H1 (cell line): Measurements from ENCODE around the gene CADPS. TPM values are rescaled to one million over a fixed set of nuclear protein-coding genes. Genes with fewer than 3 reads are reported as not detected.

ENCODE experiments used
- CTCF ChIA-PET: fragments of 300-600 bp; sonication (Branson Sonifier 250); formaldehyde crosslinking; loops from one replicate; lab custom pipeline; 2021; ENCODE audit not compliant: partially characterized antibody; lab: Charles Lee
- POLR2A ChIA-PET: fragments of 300-600 bp; sonication (Branson Sonifier 250); formaldehyde crosslinking; loops from one replicate; lab custom pipeline; 2021; ENCODE audit warnings: inconsistent platforms; ENCODE audit not compliant: partially characterized antibody; lab: Charles Lee
- DNase-seq, 2 experiments: peaks; one replicate each; pipeline versions ENCODE4 v3.0.0 to v3.0.0-alpha.2; 2010 to 2022; ENCODE audit warnings: low spot score in 2 of 2, low read depth in 1 of 2, mixed read lengths in 1 of 2
- FAIRE-seq: peaks from 2 replicates; lab custom pipeline; 2011; peaks lifted over from hg19 to GRCh38; lab: Jason Lieb, UNC
- H2AFZ ChIP-seq: 2 replicates; pipeline ENCODE4 v1.8.1; 2012; ENCODE audit warnings: low read length, inconsistent platforms
- H2AK5ac ChIP-seq: 2 replicates; pipeline ENCODE4 v1.6.1; 2013; ENCODE audit warnings: low read depth, low read length
- H2BK120ac ChIP-seq: replicated peaks from 2 replicates; pipeline ENCODE3; 2013; ENCODE audit warnings: low read depth, low read length, inconsistent platforms
- H2BK12ac ChIP-seq: 2 replicates; pipeline ENCODE4 v1.6.1; 2013; ENCODE audit warnings: low read depth, low read length
- H2BK15ac ChIP-seq: 2 replicates; pipeline ENCODE4 v1.6.1; 2013; ENCODE audit warnings: low read length
- H2BK20ac ChIP-seq: 2 replicates; pipeline ENCODE4 v1.6.1; 2013; ENCODE audit warnings: low read length
- H2BK5ac ChIP-seq: 2 replicates; pipeline ENCODE4 v1.6.1; 2013; ENCODE audit warnings: low read depth, low read length
- H3K14ac ChIP-seq: 2 replicates; pipeline ENCODE4 v1.6.1; 2013; ENCODE audit warnings: inconsistent platforms; ENCODE audit not compliant: insufficient read length
- H3K18ac ChIP-seq: 2 replicates; pipeline ENCODE4 v1.6.1; 2013; ENCODE audit warnings: low read length; ENCODE audit errors: extremely low read depth
- H3K23ac ChIP-seq: 2 replicates; pipeline ENCODE4 v1.6.1; 2013; ENCODE audit warnings: inconsistent platforms; ENCODE audit not compliant: insufficient read length
- H3K23me2 ChIP-seq: 2 replicates; pipeline ENCODE4 v1.6.1; 2013; ENCODE audit warnings: low read depth, low read length
- H3K27ac ChIP-seq: 2 replicates; pipeline ENCODE4 v1.6.1; 2011; ENCODE audit warnings: low read depth, low read length, inconsistent platforms
- H3K27me3 ChIP-seq, 4 experiments: replicated peaks in 1 of 4; 1 replicate in 1 of 4; 2 replicates in 3 of 4; pipeline versions ENCODE4 v1.6.1 to v1.8.1; 2011 to 2013; ENCODE audit warnings: low read length in 3 of 4, mild to moderate bottlenecking in 3 of 4, inconsistent platforms in 2 of 4, mixed read lengths in 2 of 4, moderate library complexity in 1 of 4; ENCODE audit not compliant: control insufficient read depth in 3 of 4, insufficient read depth in 3 of 4; ENCODE audit errors: extremely low read depth in 1 of 4
- H3K36me3 ChIP-seq, 4 experiments: 2 replicates each; pipeline versions ENCODE4 v1.6.1 to v1.8.1; 2011 to 2013; ENCODE audit warnings: mild to moderate bottlenecking in 4 of 4, low read length in 3 of 4, moderate library complexity in 2 of 4, control low read depth in 1 of 4, inconsistent platforms in 1 of 4; ENCODE audit not compliant: insufficient read depth in 4 of 4, control insufficient read depth in 2 of 4
- H3K4ac ChIP-seq: replicated peaks from 2 replicates; pipeline ENCODE3; 2013; ENCODE audit warnings: low read length, low read depth, mixed read lengths, inconsistent platforms; ENCODE audit not compliant: insufficient read length
- H3K4me1 ChIP-seq, 4 experiments: replicated peaks in 1 of 4; 1 replicate in 1 of 4; 2 replicates in 3 of 4; pipeline versions ENCODE4 v1.6.1 to v1.8.1; 2011 to 2013; ENCODE audit warnings: low read length in 3 of 4, inconsistent platforms in 2 of 4, mixed read lengths in 1 of 4; ENCODE audit not compliant: insufficient read depth in 4 of 4, control insufficient read depth in 3 of 4
- H3K4me2 ChIP-seq, 2 experiments: 2 replicates each; pipeline versions ENCODE4 v1.6.1 to v1.8.1; 2011 to 2013; ENCODE audit warnings: low read depth in 2 of 2, low read length in 2 of 2, control low read depth in 1 of 2, inconsistent platforms in 1 of 2, mild to moderate bottlenecking in 1 of 2; ENCODE audit not compliant: insufficient read depth in 1 of 2
- H3K4me3 ChIP-seq, 4 experiments: fragments of 200-600, 300-600 bp in 1 of 4; sonication (generic), shearing (Covaris generic), sonication (Bioruptor Twin) in 1 of 4; 2 replicates each; pipeline versions ENCODE4 v1.5.1 to v1.8.1; 2011 to 2016; ENCODE audit warnings: low read length in 4 of 4, low read depth in 3 of 4, control low read depth in 2 of 4, inconsistent platforms in 2 of 4, mild to moderate bottlenecking in 2 of 4, mixed read lengths in 1 of 4, moderate library complexity in 1 of 4; ENCODE audit not compliant: insufficient read depth in 2 of 4; ENCODE audit errors: extremely low read depth in 1 of 4
- H3K56ac ChIP-seq: replicated peaks from 2 replicates; pipeline ENCODE3; 2013; ENCODE audit warnings: low read depth, mild to moderate bottlenecking, mixed read lengths, low read length, inconsistent platforms; ENCODE audit not compliant: insufficient read length
- H3K79me1 ChIP-seq: 2 replicates; pipeline ENCODE4 v1.6.1; 2013; ENCODE audit warnings: low read depth, low read length, control low read depth
- H3K79me2 ChIP-seq, 2 experiments: 2 replicates each; pipeline versions ENCODE4 v1.6.1 to v1.8.1; 2012 to 2013; ENCODE audit warnings: low read length in 2 of 2, mild to moderate bottlenecking in 2 of 2, inconsistent platforms in 1 of 2; ENCODE audit not compliant: insufficient read depth in 2 of 2, control insufficient read depth in 1 of 2
- H3K9ac ChIP-seq, 4 experiments: replicated peaks in 1 of 4; 1 replicate in 1 of 4; 2 replicates in 3 of 4; pipeline versions ENCODE4 v1.6.1 to v1.8.1; 2011 to 2013; ENCODE audit warnings: low read depth in 3 of 4, low read length in 3 of 4, control low read depth in 2 of 4, mild to moderate bottlenecking in 2 of 4, moderate library complexity in 2 of 4, inconsistent platforms in 1 of 4; ENCODE audit errors: extremely low read depth in 1 of 4
- H3K9me3 ChIP-seq, 2 experiments: 2 replicates each; pipeline versions ENCODE4 v1.6.1 to v1.8.1; 2012 to 2013; ENCODE audit warnings: mild to moderate bottlenecking in 2 of 2, moderate library complexity in 2 of 2, control low read depth in 1 of 2, inconsistent platforms in 1 of 2, low read depth in 1 of 2, low read length in 1 of 2, mixed read lengths in 1 of 2; ENCODE audit not compliant: insufficient read depth in 2 of 2
- H4K20me1 ChIP-seq, 2 experiments: replicated peaks in 1 of 2; 2 replicates each; pipeline versions ENCODE3 to v1.8.1; 2011 to 2013; ENCODE audit warnings: inconsistent platforms in 2 of 2, low read length in 2 of 2, mild to moderate bottlenecking in 1 of 2; ENCODE audit not compliant: insufficient read depth in 2 of 2, control insufficient read depth in 1 of 2
- H4K5ac ChIP-seq: 2 replicates; pipeline ENCODE4 v1.6.1; 2013; ENCODE audit warnings: low read length, low read depth, mixed read lengths, inconsistent platforms; ENCODE audit not compliant: insufficient read length
- H4K8ac ChIP-seq: 2 replicates; pipeline ENCODE4 v1.8.0; 2013; ENCODE audit warnings: mild to moderate bottlenecking, moderate library complexity, low read length, inconsistent platforms; ENCODE audit not compliant: insufficient read depth; ENCODE audit errors: extremely low read depth
- H4K91ac ChIP-seq: replicated peaks from 2 replicates; pipeline ENCODE3; 2013; ENCODE audit warnings: low read length, mixed read lengths, inconsistent platforms; ENCODE audit not compliant: insufficient read length
- CBX8 ChIP-seq: fragments of 300-800, 300-1000 bp; sonication (generic); IDR thresholded peaks from 2 replicates; pipeline ENCODE4 v1.7.1; 2016; ENCODE audit warnings: low read depth, low read length, borderline replicate concordance
- GABPA ChIP-seq: IDR thresholded peaks from 2 replicates; pipeline ENCODE4 v1.6.1; 2011; ENCODE audit warnings: mild to moderate bottlenecking, low read length, moderate library complexity, borderline replicate concordance; ENCODE audit not compliant: insufficient read depth
- GTF2F1 ChIP-seq: IDR thresholded peaks from 2 replicates; pipeline ENCODE4 v1.6.1; 2012; ENCODE audit warnings: low read depth, low read length, improper control_type of control experiment, borderline replicate concordance
- JUN ChIP-seq: IDR thresholded peaks from 2 replicates; pipeline ENCODE4 v1.6.1; 2011; ENCODE audit warnings: low read depth, mild to moderate bottlenecking, improper control_type of control experiment, low read length
- JUND ChIP-seq: IDR thresholded peaks from 2 replicates; pipeline ENCODE4 v1.6.1; 2011; ENCODE audit warnings: mild to moderate bottlenecking, improper control_type of control experiment, low read length
- POLR2AphosphoS5 ChIP-seq: IDR thresholded peaks from 2 replicates; pipeline ENCODE4 v1.6.1; 2011; ENCODE audit warnings: low read depth, low read length
- RBBP5 ChIP-seq: IDR thresholded peaks from 2 replicates; pipeline ENCODE4 v1.7.1; 2012; ENCODE audit warnings: low read depth, mild to moderate bottlenecking, inconsistent platforms, low read length, moderate library complexity, borderline replicate concordance
- RXRA ChIP-seq: IDR thresholded peaks from 2 replicates; pipeline ENCODE4 v1.6.1; 2011; ENCODE audit warnings: low read depth, mild to moderate bottlenecking, low read length, moderate library complexity; ENCODE audit not compliant: insufficient read depth
- SIX5 ChIP-seq: IDR thresholded peaks from 2 replicates; pipeline ENCODE4 v1.6.1; 2011; ENCODE audit warnings: mild to moderate bottlenecking, low read depth, low read length
- SP4 ChIP-seq: IDR thresholded peaks from 2 replicates; pipeline ENCODE4 v1.6.1; 2012; ENCODE audit warnings: low read length, inconsistent platforms
- polyA plus RNA-seq, 7 experiments: library from polyadenylated mRNA; depleted of rRNA in 3 of 7; stranded (reverse) in 5 of 7; unstranded in 2 of 7; fragments of >200 nt in 5 of 7; fragments of 200-250 nt in 2 of 7; gene quantifications; 1 replicate in 5 of 7; 2 replicates in 1 of 7; 4 replicates in 1 of 7; pipeline versions ENCODE4 v1.2.1 to v1.2.3, GENCODE V29; 2011 to 2013; ENCODE audit warnings: missing spikeins in 2 of 7, mixed read lengths in 2 of 7
- total RNA-seq: library from RNA; stranded (reverse); fragmentation: NEBNext Ultra II Directional; extraction: Animal tissue kit (Norgen Biotek cat#: 25700); gene quantifications from 2 replicates; pipeline ENCODE4 v1.2.1, GENCODE V29; 2021

CADPS gene
- total and polyA plus RNA-seq, 2 of the 8 experiments (the other 6 are each of a cell fraction or from before 2014, with no cell fraction given) = 7.1 to 10.2 TPM

DNA sequence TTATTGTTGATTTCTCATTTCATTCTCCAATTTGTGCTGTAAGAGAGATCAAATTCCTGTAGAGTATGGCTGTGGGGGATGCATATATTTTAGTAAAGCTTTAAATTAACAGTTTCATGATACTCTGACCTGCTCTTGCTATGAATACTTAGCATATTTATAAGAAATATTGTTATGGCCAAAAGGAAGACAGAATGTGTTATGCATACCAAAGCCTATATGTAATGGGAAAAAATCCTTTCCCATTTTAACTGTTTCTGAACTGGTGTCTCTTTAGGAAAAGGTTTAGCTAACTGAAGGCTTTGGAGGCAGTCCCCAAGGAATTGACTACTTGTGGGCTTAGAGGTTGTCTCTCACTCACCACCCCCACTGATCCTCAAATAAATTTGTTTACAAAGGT is 59.2 kb downstream of the CADPS start:
- Histone ChIP-seq H2AK5ac (no peak overlapping the region), H2AFZ (no peak overlapping the region), H2BK15ac (no peak overlapping the region), H3K18ac (no peak overlapping the region), H2BK5ac (no peak overlapping the region), H4K20me1 (no peaks in the 10 kb centered on the region), H3K4me3 (no peak overlapping the region), H2BK120ac (no peak overlapping the region), H3K79me2 (no peaks in the 10 kb centered on the region), H2BK12ac (no peak overlapping the region), H3K56ac (no peak overlapping the region), H3K23me2 (no peaks in the 10 kb centered on the region; the same call in 1 of the 2 replicates), H4K8ac (no peak overlapping the region), H3K4me2 (no peak overlapping the region), H4K91ac (no peak overlapping the region), H2BK20ac (no peak overlapping the region), H3K14ac (no peak overlapping the region), H3K79me1 (no peaks in the 10 kb centered on the region), H3K4me1 (peaks cover 0 to 3% (median 0%) of the 10 kb centered on the region in 4 experiments; a peak in 1 of 7 replicates), H3K9me3 (no peaks in the 10 kb centered on the region), H3K9ac (no peak overlapping the region), H3K36me3 (no peaks in the 10 kb centered on the region), H4K5ac (no peak overlapping the region), H3K27me3 (no peaks in the 10 kb centered on the region), H3K4ac (no peak overlapping the region), H3K23ac (no peak overlapping the region), H3K27ac (no peak overlapping the region)
- CTCF ChIA-PET = interaction anchor here (0.9 to 1.7 kb wide), 6 partner anchors 12 to 377 kb away, joined by 3 read pairs; no protein-coding TSS in a partner anchor
- POLR2A ChIA-PET = interaction anchor here (2.3 kb wide), 1 partner anchor 9 kb away, joined by 8 read pairs; no protein-coding TSS in a partner anchor
- FAIRE-seq (no peak), DNase-seq (no peak)
- TF ChIP-seq GTF2F1 = no peak
- TF ChIP-seq JUND = no peak
- no peak for TF ChIP-seq GABPA
- no peak for TF ChIP-seq RXRA
- no peak for TF ChIP-seq JUN
- no peak for TF ChIP-seq RBBP5
- TF ChIP-seq SP4 = no peak
- no peak for TF ChIP-seq POLR2AphosphoS5
- no peak for TF ChIP-seq CBX8
- no peak for TF ChIP-seq SIX5
